K562 (cell line): ENCODE results near the gene PPFIA1. TPM values are rescaled to one million over a fixed set of nuclear protein-coding genes. Genes with fewer than 3 reads are reported as not detected.

Experiments used
- ARID2 ChIP-seq: fragments of 450-650 bp; IDR thresholded peaks from 2 replicates; pipeline ENCODE4 v1.6.1; 2017; ENCODE audit warnings: antibody characterized with exemption, mild to moderate bottlenecking
- ATF2 ChIP-seq: sonication (generic); formaldehyde crosslinking; IDR thresholded peaks from 2 replicates; pipeline ENCODE4 v1.8.1; 2022; ENCODE audit warnings: missing genetic modification reagents
- BRD4 ChIP-seq: fragments of 200-600 bp; sonication (generic); IDR thresholded peaks from 2 replicates; pipeline ENCODE4 v1.6.1; 2017; ENCODE audit warnings: inconsistent platforms
- PRMT5 ChIP-seq: sonication (generic); formaldehyde crosslinking; IDR thresholded peaks from 2 replicates; pipeline ENCODE4 v1.5.0; 2020; ENCODE audit warnings: missing genetic modification reagents
- PTTG1 ChIP-seq: fragments of 450-650 bp; IDR thresholded peaks from 2 replicates; pipeline ENCODE4 v1.6.1; 2016; ENCODE audit warnings: low read depth, mild to moderate bottlenecking, missing genetic modification characterization, missing compliant biosample characterization
- RBM15 ChIP-seq: fragments of 200-400 bp; formaldehyde crosslinking; IDR thresholded peaks from 2 replicates; pipeline ENCODE4 v1.6.1; 2018; ENCODE audit warnings: mild to moderate bottlenecking, low read length, moderate library complexity; ENCODE audit not compliant: insufficient read depth
- TBP ChIP-seq: optimal IDR thresholded peaks from 2 replicates; pipeline ENCODE3; 2011; ENCODE audit warnings: low read depth, low read length, improper control_type of control experiment
- polyA plus RNA-seq, 8 experiments: library from polyadenylated mRNA; depleted of rRNA in 4 of 8; stranded (reverse) in 5 of 8; unstranded in 3 of 8; fragments of >200 nt; fragmentation: Nextera tagmentation in 2 of 8; fragmentation: Illumina TruSeq in 1 of 8; extraction: Ambion mirVana in 2 of 8; extraction: Trizol in 1 of 8; gene quantifications; 2 replicates each; pipeline versions ENCODE4 v1.2.1 to v1.2.3, GENCODE V29; 2011 to 2014; ENCODE audit warnings: inconsistent platforms in 1 of 8, missing spikeins in 1 of 8
- total RNA-seq, 7 experiments: library from RNA; depleted of rRNA in 6 of 7; stranded (reverse); fragments of >200 nt in 6 of 7; fragmentation: Illumina TruSeq in 2 of 7; extraction: Trizol in 2 of 7; gene quantifications; 2 replicates each; pipeline versions ENCODE4 v1.2.1 to v1.2.3, GENCODE V29; 2011 to 2021; ENCODE audit warnings: low replicate concordance in 1 of 7

PPFIA1 gene
- total and polyA plus RNA-seq, 9 of the 15 experiments (the other 6 are each of a cell fraction or from before 2014, with no cell fraction given): 9.9 to 41.5 (median 28.5) TPM

- TF ChIP-seq RBM15 (no peak), PRMT5 (CRISPR knock-in tag) (no peak), ARID2 (no peak), TBP (no peak), PTTG1 (no peak), ATF2 (CRISPR knock-in tag) (no peak), BRD4 (no peak)
These were observed 152.4 kb downstream of the PPFIA1 start (continued) for GRCh38 chr11:70422692-70423522.
